Mucosa of descending colon (tissue), 3 donors: ENCODE results near the gene ACSM4. TPM values are rescaled to one million over a fixed set of nuclear protein-coding genes. Genes with fewer than 3 reads are reported as not detected.

Experiments used
- ATAC-seq: fragments of 200-7000 bp; cut with Tn5 transposase; one replicate; pipeline ENCODE4 v1.9.1; 2020; ENCODE audit warnings: mild to moderate bottlenecking, moderate library complexity
- DNase-seq, 3 donors: peaks; one replicate each; pipeline ENCODE4 v3.0.0-alpha.2; 2020
- H3K36me3 ChIP-seq: fragments of 200-600 bp; one replicate; pipeline ENCODE4 v1.8.0; 2021; ENCODE audit warnings: low read depth, mild to moderate bottlenecking
- H3K4me1 ChIP-seq: fragments of 200-600 bp; one replicate; pipeline ENCODE4 v1.8.0; 2021; ENCODE audit warnings: low read depth, mild to moderate bottlenecking
- H3K4me3 ChIP-seq: fragments of 200-600 bp; one replicate; pipeline ENCODE4 v1.8.0; 2021; ENCODE audit warnings: mild to moderate bottlenecking
- H3K9me3 ChIP-seq: fragments of 200-600 bp; one replicate; pipeline ENCODE4 v1.8.0; 2021; ENCODE audit warnings: mild to moderate bottlenecking
- CTCF ChIP-seq: fragments of 200-600 bp; IDR thresholded peaks from one replicate; pipeline ENCODE4 v1.8.0; 2022; ENCODE audit warnings: antibody characterized with exemption, mild to moderate bottlenecking
- intact Hi-C, 2 donors: fragments of 100-400 bp; cut with DNase I in 1 of 2; cut with micrococcal nuclease in 1 of 2; formaldehyde crosslinking; loops; one replicate each; pipeline versions ENCODE4 v1.11.0 to v1.11.1; 2022; cut with DNase I, micrococcal nuclease
- total RNA-seq, 3 donors: library from RNA; stranded (reverse); fragmentation: NEBNext Ultra II Directional in 2 of 3; extraction: Animal tissue kit (Norgen Biotek cat#: 25700) in 2 of 3; gene quantifications; one replicate each; pipeline versions ENCODE4 v1.2.1 to v1.2.4, GENCODE V29; 2021 to 2023
- donor health status: DM: no; HTN: no; CAD: no; lungs with moderate emphysema.
- donor health status: DM: no; HTN: no; CAD: no.
- donor health status: DM: no; HTN: yes; CAD: no.

The ACSM4 gene
- total RNA-seq, 3 donors from 2014 or later, result not detected

- Histone ChIP-seq H3K4me1 (no peaks in the 10 kb centered on the region), H3K36me3 (no peaks in the 10 kb centered on the region), H3K9me3 (no peaks in the 10 kb centered on the region), H3K4me3 (no peak overlapping the region)
- intact Hi-C loops, result no loop called here
- TF ChIP-seq CTCF, result no peak
- ATAC-seq (peak; percentile 59), DNase-seq (peak in 2 of 3 donors; percentile 47 to 55)
Observed at GRCh38 chr12:7374423-7375144, 70.7 kb downstream of the ACSM4 start.

- no peaks in the 10 kb centered on the region for H3K4me1 ChIP-seq
- no peak for ATAC-seq
- intact Hi-C loops, result no loop called here
Observed at GRCh38 chr12:7375145-7375543, 71.3 kb downstream of the ACSM4 start.

GRCh38 chr12:7376196-7376595, 72.3 kb downstream of the ACSM4 start:
- H3K36me3 ChIP-seq, result no peaks in the 10 kb centered on the region
- ATAC-seq (no peak), DNase-seq (no peak)
- intact Hi-C loops, result no loop called here
- TF ChIP-seq CTCF, result no peak
- H3K4me1 ChIP-seq, result no peaks in the 10 kb centered on the region
- H3K4me3 ChIP-seq, result no peak overlapping the region
- H3K9me3 ChIP-seq, result no peaks in the 10 kb centered on the region

More at GRCh38 chr12:7375145-7375543, 71.3 kb downstream of the ACSM4 start:
- no peak for TF ChIP-seq CTCF
- no peak for DNase-seq
- H3K9me3 ChIP-seq, result no peaks in the 10 kb centered on the region
- H3K36me3 ChIP-seq, result no peaks in the 10 kb centered on the region
- H3K4me3 ChIP-seq, result no peak overlapping the region

Other genes starting within 250 kb of the ACSM4 start
- 100 to 1,000 TPM in 2 of 3 donors, 10 to 100 TPM in 1; 36.0 to 304 (median 168) TPM for gene C1S, start 243.4 kb upstream of the ACSM4 start, total RNA-seq
- gene C1R, start 211.6 kb upstream of the ACSM4 start, total RNA-seq, result 100 to 1,000 TPM in 2 of 3 donors, 10 to 100 TPM in 1; 38.7 to 273 (median 222) TPM
- 10 to 100 TPM; 47.5 to 61.4 (median 49.4) TPM for gene C1RL, start 194.9 kb upstream of the ACSM4 start, total RNA-seq
- gene RBP5, start 175.2 kb upstream of the ACSM4 start, total RNA-seq, result 1 to 10 TPM; 2.2 to 3.8 (median 2.5) TPM
- gene CLSTN3, start 173.7 kb upstream of the ACSM4 start, total RNA-seq, result 10 to 100 TPM; 16.4 to 23.5 (median 18.6) TPM
- gene PEX5, start 114.4 kb upstream of the ACSM4 start, total RNA-seq, result 10 to 100 TPM; 36.1 to 41.2 (median 38.5) TPM
- gene CD163L1, start 140.1 kb downstream of the ACSM4 start, total RNA-seq, result 10 to 100 TPM in 2 of 3 donors, 1 to 10 TPM in 1; 9.5 to 33.5 (median 12.6) TPM
- gene CD163, start 199.7 kb downstream of the ACSM4 start, total RNA-seq, result 100 to 1,000 TPM in 2 of 3 donors, 1 to 10 TPM in 1; 7.6 to 168 (median 153) TPM